Skin epidermis (tissue), 12 donors: ENCODE measurements around the gene DNAJC18.

Source experiments
- H3K27ac ChIP-seq, 21 experiments: fragments of 200-600 bp; sonication (generic) in 11 of 21; one replicate each; pipeline ENCODE4 v1.5.0; 2020; ENCODE audit warnings: mild to moderate bottlenecking in 3 of 21, inconsistent platforms in 2 of 21, moderate library complexity in 2 of 21
- H3K4me3 ChIP-seq, 7 experiments: fragments of 200-600 bp; sonication (generic) in 2 of 7; one replicate each; pipeline ENCODE4 v1.5.0; 2020; ENCODE audit warnings: inconsistent platforms in 2 of 7, mild to moderate bottlenecking in 2 of 7, moderate library complexity in 1 of 7

Gene DNAJC18

GRCh38 chr5:139462586-139463276 is 23.4 kb upstream of the DNAJC18 start, which contains the start of gene ECSCR:
Gene ECSCR (minus strand): TSS chr5:139462743. CDS start chr5:139462670, 73 bp downstream.
- peak within 1 kb of the TSS in 20 of 21 experiments; percentile 18 to 82 (median 64) for H3K27ac ChIP-seq
- peak within 1 kb of the TSS in 5 of 7 experiments; percentile 8 to 21 (median 12) for H3K4me3 ChIP-seq

- peak overlapping the region in 17 of 21 experiments; percentile 18 to 82 (median 64) for H3K27ac ChIP-seq
- peak overlapping the region in 3 of 7 experiments; percentile 7 to 12 (median 8) for H3K4me3 ChIP-seq
Measured at GRCh38 chr5:139461698-139462097, 22.4 kb upstream of the DNAJC18 start.

- H3K27ac ChIP-seq: peak overlapping the region in 15 of 21 experiments; percentile 19 to 85 (median 65)
- peak overlapping the region in 2 of 7 experiments; percentile 7 to 8 for H3K4me3 ChIP-seq
Measured at GRCh38 chr5:139461176-139461575, 21.9 kb upstream of the DNAJC18 start.

GRCh38 chr5:139460455-139460854 is 21.1 kb upstream of the DNAJC18 start:
- Histone ChIP-seq H3K4me3 (no peak overlapping the region), H3K27ac (peak overlapping the region in 16 of 21 experiments; percentile 19 to 87 (median 67))

- no peak overlapping the region for H3K4me3 ChIP-seq
- peak overlapping the region in 19 of 21 experiments; percentile 19 to 88 (median 66) for H3K27ac ChIP-seq
Measured at GRCh38 chr5:139459451-139459934, 20.2 kb upstream of the DNAJC18 start.

GRCh38 chr5:139458580-139459407 is 19.5 kb upstream of the DNAJC18 start:
- peak overlapping the region in 19 of 21 experiments; percentile 19 to 88 (median 66) for H3K27ac ChIP-seq
- no peak overlapping the region for H3K4me3 ChIP-seq

- peak overlapping the region in 9 of 21 experiments; percentile 4 to 88 (median 69) for H3K27ac ChIP-seq
- no peak overlapping the region for H3K4me3 ChIP-seq
Measured at GRCh38 chr5:139457653-139458306, 18.5 kb upstream of the DNAJC18 start.

GRCh38 chr5:139457241-139457640 is 17.9 kb upstream of the DNAJC18 start:
- Histone ChIP-seq H3K4me3 (no peak overlapping the region), H3K27ac (peak overlapping the region in 5 of 21 experiments; percentile 17 to 85 (median 69))

- Histone ChIP-seq H3K27ac (peak overlapping the region in 1 of 21 experiments; percentile 69), H3K4me3 (no peak overlapping the region)
Measured at GRCh38 chr5:139456776-139457175, 17.5 kb upstream of the DNAJC18 start.

GRCh38 chr5:139454568-139455290 is 15.4 kb upstream of the DNAJC18 start:
- H3K4me3 ChIP-seq: no peak overlapping the region
- H3K27ac ChIP-seq: peak overlapping the region in 1 of 21 experiments; percentile 7

GRCh38 chr5:139453683-139454567 is 14.6 kb upstream of the DNAJC18 start:
- H3K27ac ChIP-seq: peak overlapping the region in 4 of 21 experiments; percentile 7 to 37 (median 27)

GRCh38 chr5:139451878-139452660 is 12.7 kb upstream of the DNAJC18 start:
- Histone ChIP-seq H3K27ac (no peak overlapping the region), H3K4me3 (no peak overlapping the region)

More at GRCh38 chr5:139453683-139454567, 14.6 kb upstream of the DNAJC18 start:
- H3K4me3 ChIP-seq: no peak overlapping the region

- no peak overlapping the region for H3K27ac ChIP-seq
- H3K4me3 ChIP-seq: no peak overlapping the region
Measured at GRCh38 chr5:139451176-139451575, 11.9 kb upstream of the DNAJC18 start.

- peak overlapping the region in 13 of 21 experiments; percentile 2 to 75 (median 38) for H3K27ac ChIP-seq
- no peak overlapping the region for H3K4me3 ChIP-seq
Measured at GRCh38 chr5:139446956-139447779, 7.8 kb upstream of the DNAJC18 start.

- H3K4me3 ChIP-seq: no peak overlapping the region
- H3K27ac ChIP-seq: peak overlapping the region in 8 of 21 experiments; percentile 33 to 75 (median 53)
Measured at GRCh38 chr5:139445325-139446170, 6.2 kb upstream of the DNAJC18 start.
